ENCODE data around the gene ALK. TPM values are rescaled to one million over a fixed set of nuclear protein-coding genes. Genes with fewer than 3 reads are reported as not detected.

Gene ALK
- total RNA-seq, 4 donors from 2014 or later = 0.88 to 1.3 (median 1.3) TPM; not detected in 1

DNA sequence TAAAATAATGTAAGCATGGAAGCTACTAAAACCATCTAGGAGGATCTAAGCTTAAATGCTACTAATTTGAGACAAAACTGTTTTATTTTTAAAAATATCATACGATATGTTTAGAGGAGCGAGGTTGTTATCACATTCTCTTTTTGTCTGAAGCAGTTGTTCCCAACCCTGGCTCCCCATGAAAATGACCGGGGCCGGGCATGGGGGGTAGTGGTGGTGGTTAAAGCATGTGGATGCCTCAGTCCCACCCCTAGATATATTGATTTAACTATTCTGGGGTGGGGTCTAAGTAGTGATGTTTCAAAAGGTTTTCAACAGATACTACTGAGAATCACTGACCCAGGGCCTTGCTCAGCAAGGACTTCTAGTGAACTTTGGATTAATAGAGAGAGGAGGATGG is 359.8 kb downstream of the ALK start:
- no peak for TF ChIP-seq POLR2A (IDR thresholded peaks at IDR 0.05)
- TF ChIP-seq, protein P1, sequence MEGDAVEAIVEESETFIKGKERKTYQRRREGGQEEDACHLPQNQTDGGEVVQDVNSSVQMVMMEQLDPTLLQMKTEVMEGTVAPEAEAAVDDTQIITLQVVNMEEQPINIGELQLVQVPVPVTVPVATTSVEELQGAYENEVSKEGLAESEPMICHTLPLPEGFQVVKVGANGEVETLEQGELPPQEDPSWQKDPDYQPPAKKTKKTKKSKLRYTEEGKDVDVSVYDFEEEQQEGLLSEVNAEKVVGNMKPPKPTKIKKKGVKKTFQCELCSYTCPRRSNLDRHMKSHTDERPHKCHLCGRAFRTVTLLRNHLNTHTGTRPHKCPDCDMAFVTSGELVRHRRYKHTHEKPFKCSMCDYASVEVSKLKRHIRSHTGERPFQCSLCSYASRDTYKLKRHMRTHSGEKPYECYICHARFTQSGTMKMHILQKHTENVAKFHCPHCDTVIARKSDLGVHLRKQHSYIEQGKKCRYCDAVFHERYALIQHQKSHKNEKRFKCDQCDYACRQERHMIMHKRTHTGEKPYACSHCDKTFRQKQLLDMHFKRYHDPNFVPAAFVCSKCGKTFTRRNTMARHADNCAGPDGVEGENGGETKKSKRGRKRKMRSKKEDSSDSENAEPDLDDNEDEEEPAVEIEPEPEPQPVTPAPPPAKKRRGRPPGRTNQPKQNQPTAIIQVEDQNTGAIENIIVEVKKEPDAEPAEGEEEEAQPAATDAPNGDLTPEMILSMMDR (IDR thresholded peaks at IDR 0.05) = no peak
- no peaks in the 10 kb centered on the region for H3K9me3 ChIP-seq
- H3K4me1 ChIP-seq = no peaks in the 10 kb centered on the region
- H3K4me3 ChIP-seq = no peak overlapping the region
- H3K36me3 ChIP-seq = no peaks in the 10 kb centered on the region
- no peak for DNase-seq
- H3K27ac ChIP-seq = no peak overlapping the region
- no peaks in the 10 kb centered on the region for H3K27me3 ChIP-seq

DNA sequence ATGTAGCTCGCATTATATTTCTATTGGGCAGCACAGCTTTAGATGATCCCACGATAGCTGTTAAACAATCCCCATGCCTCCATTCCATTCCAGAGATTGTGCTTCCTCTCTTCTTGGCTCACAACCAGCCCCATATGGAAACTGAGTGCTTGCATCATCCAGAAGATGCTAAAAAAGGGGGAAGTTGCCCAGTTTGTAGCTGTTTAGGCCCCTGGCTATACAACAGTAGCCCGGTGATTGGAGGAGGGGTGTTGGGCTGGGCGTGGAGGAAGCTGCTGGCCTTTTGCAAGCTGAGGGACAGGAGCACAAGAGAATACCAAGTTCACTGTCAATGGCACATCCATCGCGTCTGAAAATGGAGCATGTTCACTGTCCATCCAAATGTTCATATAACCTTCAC is 360.2 kb downstream of the ALK start:
- no peaks in the 10 kb centered on the region for H3K9me3 ChIP-seq
- DNase-seq = no peak
- no peaks in the 10 kb centered on the region for H3K36me3 ChIP-seq
- no peaks in the 10 kb centered on the region for H3K27me3 ChIP-seq
- no peak for TF ChIP-seq POLR2A (IDR thresholded peaks at IDR 0.05)
- TF ChIP-seq, protein P1 (IDR thresholded peaks at IDR 0.05) = no peak
- H3K4me1 ChIP-seq = no peaks in the 10 kb centered on the region
- H3K4me3 ChIP-seq = no peak overlapping the region
- H3K27ac ChIP-seq = no peak overlapping the region

GRCh38 chr2:29560566-29560965 is 360.8 kb downstream of the ALK start:
- DNase-seq = no peak
- Histone ChIP-seq H3K4me3 (no peak overlapping the region), H3K4me1 (no peaks in the 10 kb centered on the region), H3K36me3 (no peaks in the 10 kb centered on the region), H3K9me3 (no peaks in the 10 kb centered on the region), H3K27ac (no peak overlapping the region), H3K27me3 (no peaks in the 10 kb centered on the region)
- TF ChIP-seq POLR2A (IDR thresholded peaks at IDR 0.05) = no peak
- TF ChIP-seq, protein P1 (IDR thresholded peaks at IDR 0.05) = no peak

- no peaks in the 10 kb centered on the region for H3K27me3 ChIP-seq
- H3K36me3 ChIP-seq = no peaks in the 10 kb centered on the region
- no peaks in the 10 kb centered on the region for H3K4me1 ChIP-seq
- no peak for DNase-seq
- TF ChIP-seq, protein P1 (IDR thresholded peaks at IDR 0.05) = no peak
- TF ChIP-seq POLR2A (IDR thresholded peaks at IDR 0.05) = no peak
- H3K9me3 ChIP-seq = no peaks in the 10 kb centered on the region
- H3K4me3 ChIP-seq = no peak overlapping the region
- H3K27ac ChIP-seq = no peak overlapping the region
These were observed 361.4 kb downstream of the ALK start for GRCh38 chr2:29560030-29560429.

GRCh38 chr2:29559578-29559977 is 361.8 kb downstream of the ALK start:
- Histone ChIP-seq H3K4me1 (no peaks in the 10 kb centered on the region), H3K36me3 (no peaks in the 10 kb centered on the region)

More at GRCh38 chr2:29559578-29559977, 361.8 kb downstream of the ALK start:
- no peak for DNase-seq
- no peaks in the 10 kb centered on the region for H3K27me3 ChIP-seq
- H3K27ac ChIP-seq = no peak overlapping the region
- no peak for TF ChIP-seq POLR2A (IDR thresholded peaks at IDR 0.05)
- TF ChIP-seq, protein P1 (IDR thresholded peaks at IDR 0.05) = no peak
- H3K9me3 ChIP-seq = no peaks in the 10 kb centered on the region
- no peak overlapping the region for H3K4me3 ChIP-seq

Data from Peyer's patch (tissue), 4 donors.